NCI-H1105 (cell line): ENCODE measurements around the gene PTPN3.

Experiments
- DNase-seq: peaks from one replicate; lab custom pipeline; 2025; lab: John Stamatoyannopoulos, UW

Gene PTPN3

GRCh38 chr9:109451311-109452025 lies 46.6 kb downstream of the PTPN3 start:
- no peak for DNase-seq

GRCh38 chr9:109450346-109450745 lies 47.8 kb downstream of the PTPN3 start:
- no peak for DNase-seq

GRCh38 chr9:109449036-109449798 lies 48.9 kb downstream of the PTPN3 start:
- no peak for DNase-seq

GRCh38 chr9:109448223-109448622 lies 49.9 kb downstream of the PTPN3 start:
- DNase-seq, result no peak

- no peak for DNase-seq
These were observed 50.6 kb downstream of the PTPN3 start for GRCh38 chr9:109447329-109448076.

- no peak for DNase-seq
These were observed 53.3 kb downstream of the PTPN3 start for GRCh38 chr9:109444771-109445320.

- DNase-seq, result no peak
These were observed 55.4 kb downstream of the PTPN3 start for GRCh38 chr9:109442716-109443115.

- DNase-seq, result no peak
These were observed 56.8 kb downstream of the PTPN3 start for GRCh38 chr9:109441296-109441695.

GRCh38 chr9:109440797-109441287 lies 57.3 kb downstream of the PTPN3 start:
- peak; percentile 44 for DNase-seq

GRCh38 chr9:109440117-109440515 lies 58.0 kb downstream of the PTPN3 start:
- no peak for DNase-seq

GRCh38 chr9:109439378-109440116 lies 58.6 kb downstream of the PTPN3 start:
- no peak for DNase-seq

GRCh38 chr9:109437286-109437685 lies 60.8 kb downstream of the PTPN3 start:
- DNase-seq, result no peak

- DNase-seq, result no peak
These were observed 62.0 kb downstream of the PTPN3 start for GRCh38 chr9:109436071-109436470.

- DNase-seq, result no peak
These were observed 64.6 kb downstream of the PTPN3 start for GRCh38 chr9:109433476-109433875.

- DNase-seq, result no peak
These were observed 67.9 kb downstream of the PTPN3 start for GRCh38 chr9:109430231-109430630.

GRCh38 chr9:109428854-109429253 lies 69.3 kb downstream of the PTPN3 start:
- DNase-seq, result no peak

- no peak for DNase-seq
These were observed 70.2 kb downstream of the PTPN3 start for GRCh38 chr9:109427886-109428285.

GRCh38 chr9:109426626-109427402 lies 71.3 kb downstream of the PTPN3 start:
- DNase-seq, result no peak

- no peak for DNase-seq
These were observed 73.5 kb downstream of the PTPN3 start for GRCh38 chr9:109424618-109425017.

- no peak for DNase-seq
These were observed 74.2 kb downstream of the PTPN3 start for GRCh38 chr9:109423877-109424276.

- no peak for DNase-seq
These were observed 75.5 kb downstream of the PTPN3 start for GRCh38 chr9:109422641-109423040.
